GM12873 (cell line): ENCODE measurements around the gene MAPT.

Source experiments
- TF ChIP-seq, protein P1 (sequence below): IDR thresholded peaks from 2 replicates; pipeline ENCODE4 v1.5.1; 2012; ENCODE audit warnings: low read depth, mild to moderate bottlenecking, moderate library complexity, low read length, control low read depth; ENCODE audit not compliant: insufficient read depth; ENCODE audit errors: missing control alignments

Gene MAPT

DNA sequence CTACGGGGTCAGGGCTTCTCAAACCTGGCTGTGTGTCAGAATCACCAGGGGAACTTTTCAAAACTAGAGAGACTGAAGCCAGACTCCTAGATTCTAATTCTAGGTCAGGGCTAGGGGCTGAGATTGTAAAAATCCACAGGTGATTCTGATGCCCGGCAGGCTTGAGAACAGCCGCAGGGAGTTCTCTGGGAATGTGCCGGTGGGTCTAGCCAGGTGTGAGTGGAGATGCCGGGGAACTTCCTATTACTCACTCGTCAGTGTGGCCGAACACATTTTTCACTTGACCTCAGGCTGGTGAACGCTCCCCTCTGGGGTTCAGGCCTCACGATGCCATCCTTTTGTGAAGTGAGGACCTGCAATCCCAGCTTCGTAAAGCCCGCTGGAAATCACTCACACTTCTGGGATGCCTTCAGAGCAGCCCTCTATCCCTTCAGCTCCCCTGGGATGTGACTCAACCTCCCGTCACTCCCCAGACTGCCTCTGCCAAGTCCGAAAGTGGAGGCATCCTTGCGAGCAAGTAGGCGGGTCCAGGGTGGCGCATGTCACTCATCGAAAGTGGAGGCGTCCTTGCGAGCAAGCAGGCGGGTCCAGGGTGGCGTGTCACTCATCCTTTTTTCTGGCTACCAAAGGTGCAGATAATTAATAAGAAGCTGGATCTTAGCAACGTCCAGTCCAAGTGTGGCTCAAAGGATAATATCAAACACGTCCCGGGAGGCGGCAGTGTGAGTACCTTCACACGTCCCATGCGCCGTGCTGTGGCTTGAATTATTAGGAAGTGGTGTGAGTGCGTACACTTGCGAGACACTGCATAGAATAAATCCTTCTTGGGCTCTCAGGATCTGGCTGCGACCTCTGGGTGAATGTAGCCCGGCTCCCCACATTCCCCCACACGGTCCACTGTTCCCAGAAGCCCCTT, 115.6 kb downstream of the MAPT start:
- TF ChIP-seq, protein P1, sequence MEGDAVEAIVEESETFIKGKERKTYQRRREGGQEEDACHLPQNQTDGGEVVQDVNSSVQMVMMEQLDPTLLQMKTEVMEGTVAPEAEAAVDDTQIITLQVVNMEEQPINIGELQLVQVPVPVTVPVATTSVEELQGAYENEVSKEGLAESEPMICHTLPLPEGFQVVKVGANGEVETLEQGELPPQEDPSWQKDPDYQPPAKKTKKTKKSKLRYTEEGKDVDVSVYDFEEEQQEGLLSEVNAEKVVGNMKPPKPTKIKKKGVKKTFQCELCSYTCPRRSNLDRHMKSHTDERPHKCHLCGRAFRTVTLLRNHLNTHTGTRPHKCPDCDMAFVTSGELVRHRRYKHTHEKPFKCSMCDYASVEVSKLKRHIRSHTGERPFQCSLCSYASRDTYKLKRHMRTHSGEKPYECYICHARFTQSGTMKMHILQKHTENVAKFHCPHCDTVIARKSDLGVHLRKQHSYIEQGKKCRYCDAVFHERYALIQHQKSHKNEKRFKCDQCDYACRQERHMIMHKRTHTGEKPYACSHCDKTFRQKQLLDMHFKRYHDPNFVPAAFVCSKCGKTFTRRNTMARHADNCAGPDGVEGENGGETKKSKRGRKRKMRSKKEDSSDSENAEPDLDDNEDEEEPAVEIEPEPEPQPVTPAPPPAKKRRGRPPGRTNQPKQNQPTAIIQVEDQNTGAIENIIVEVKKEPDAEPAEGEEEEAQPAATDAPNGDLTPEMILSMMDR = no peak

DNA sequence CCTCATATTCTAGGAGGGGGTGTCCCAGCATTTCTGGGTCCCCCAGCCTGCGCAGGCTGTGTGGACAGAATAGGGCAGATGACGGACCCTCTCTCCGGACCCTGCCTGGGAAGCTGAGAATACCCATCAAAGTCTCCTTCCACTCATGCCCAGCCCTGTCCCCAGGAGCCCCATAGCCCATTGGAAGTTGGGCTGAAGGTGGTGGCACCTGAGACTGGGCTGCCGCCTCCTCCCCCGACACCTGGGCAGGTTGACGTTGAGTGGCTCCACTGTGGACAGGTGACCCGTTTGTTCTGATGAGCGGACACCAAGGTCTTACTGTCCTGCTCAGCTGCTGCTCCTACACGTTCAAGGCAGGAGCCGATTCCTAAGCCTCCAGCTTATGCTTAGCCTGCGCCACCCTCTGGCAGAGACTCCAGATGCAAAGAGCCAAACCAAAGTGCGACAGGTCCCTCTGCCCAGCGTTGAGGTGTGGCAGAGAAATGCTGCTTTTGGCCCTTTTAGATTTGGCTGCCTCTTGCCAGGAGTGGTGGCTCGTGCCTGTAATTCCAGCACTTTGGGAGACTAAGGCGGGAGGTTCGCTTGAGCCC, 116.3 kb downstream of the MAPT start:
- TF ChIP-seq, protein P1 = no peak

DNA sequence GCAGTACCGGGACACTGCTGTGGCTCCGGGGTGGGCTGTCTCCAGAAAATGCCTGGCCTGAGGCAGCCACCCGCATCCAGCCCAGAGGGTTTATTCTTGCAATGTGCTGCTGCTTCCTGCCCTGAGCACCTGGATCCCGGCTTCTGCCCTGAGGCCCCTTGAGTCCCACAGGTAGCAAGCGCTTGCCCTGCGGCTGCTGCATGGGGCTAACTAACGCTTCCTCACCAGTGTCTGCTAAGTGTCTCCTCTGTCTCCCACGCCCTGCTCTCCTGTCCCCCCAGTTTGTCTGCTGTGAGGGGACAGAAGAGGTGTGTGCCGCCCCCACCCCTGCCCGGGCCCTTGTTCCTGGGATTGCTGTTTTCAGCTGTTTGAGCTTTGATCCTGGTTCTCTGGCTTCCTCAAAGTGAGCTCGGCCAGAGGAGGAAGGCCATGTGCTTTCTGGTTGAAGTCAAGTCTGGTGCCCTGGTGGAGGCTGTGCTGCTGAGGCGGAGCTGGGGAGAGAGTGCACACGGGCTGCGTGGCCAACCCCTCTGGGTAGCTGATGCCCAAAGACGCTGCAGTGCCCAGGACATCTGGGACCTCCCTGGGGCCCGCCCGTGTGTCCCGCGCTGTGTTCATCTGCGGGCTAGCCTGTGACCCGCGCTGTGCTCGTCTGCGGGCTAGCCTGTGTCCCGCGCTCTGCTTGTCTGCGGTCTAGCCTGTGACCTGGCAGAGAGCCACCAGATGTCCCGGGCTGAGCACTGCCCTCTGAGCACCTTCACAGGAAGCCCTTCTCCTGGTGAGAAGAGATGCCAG, 117.6 kb downstream of the MAPT start:
- TF ChIP-seq, protein P1 = no peak

DNA sequence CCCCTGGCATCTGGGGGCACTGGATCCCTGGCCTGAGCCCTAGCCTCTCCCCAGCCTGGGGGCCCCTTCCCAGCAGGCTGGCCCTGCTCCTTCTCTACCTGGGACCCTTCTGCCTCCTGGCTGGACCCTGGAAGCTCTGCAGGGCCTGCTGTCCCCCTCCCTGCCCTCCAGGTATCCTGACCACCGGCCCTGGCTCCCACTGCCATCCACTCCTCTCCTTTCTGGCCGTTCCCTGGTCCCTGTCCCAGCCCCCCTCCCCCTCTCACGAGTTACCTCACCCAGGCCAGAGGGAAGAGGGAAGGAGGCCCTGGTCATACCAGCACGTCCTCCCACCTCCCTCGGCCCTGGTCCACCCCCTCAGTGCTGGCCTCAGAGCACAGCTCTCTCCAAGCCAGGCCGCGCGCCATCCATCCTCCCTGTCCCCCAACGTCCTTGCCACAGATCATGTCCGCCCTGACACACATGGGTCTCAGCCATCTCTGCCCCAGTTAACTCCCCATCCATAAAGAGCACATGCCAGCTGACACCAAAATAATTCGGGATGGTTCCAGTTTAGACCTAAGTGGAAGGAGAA, 118.2 kb downstream of the MAPT start:
- TF ChIP-seq, protein P1 = no peak

DNA sequence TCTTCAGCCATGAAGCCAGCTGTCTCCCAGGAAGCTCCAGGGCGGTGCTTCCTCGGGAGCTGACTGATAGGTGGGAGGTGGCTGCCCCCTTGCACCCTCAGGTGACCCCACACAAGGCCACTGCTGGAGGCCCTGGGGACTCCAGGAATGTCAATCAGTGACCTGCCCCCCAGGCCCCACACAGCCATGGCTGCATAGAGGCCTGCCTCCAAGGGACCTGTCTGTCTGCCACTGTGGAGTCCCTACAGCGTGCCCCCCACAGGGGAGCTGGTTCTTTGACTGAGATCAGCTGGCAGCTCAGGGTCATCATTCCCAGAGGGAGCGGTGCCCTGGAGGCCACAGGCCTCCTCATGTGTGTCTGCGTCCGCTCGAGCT, 118.8 kb downstream of the MAPT start:
- TF ChIP-seq, protein P1 = no peak

DNA sequence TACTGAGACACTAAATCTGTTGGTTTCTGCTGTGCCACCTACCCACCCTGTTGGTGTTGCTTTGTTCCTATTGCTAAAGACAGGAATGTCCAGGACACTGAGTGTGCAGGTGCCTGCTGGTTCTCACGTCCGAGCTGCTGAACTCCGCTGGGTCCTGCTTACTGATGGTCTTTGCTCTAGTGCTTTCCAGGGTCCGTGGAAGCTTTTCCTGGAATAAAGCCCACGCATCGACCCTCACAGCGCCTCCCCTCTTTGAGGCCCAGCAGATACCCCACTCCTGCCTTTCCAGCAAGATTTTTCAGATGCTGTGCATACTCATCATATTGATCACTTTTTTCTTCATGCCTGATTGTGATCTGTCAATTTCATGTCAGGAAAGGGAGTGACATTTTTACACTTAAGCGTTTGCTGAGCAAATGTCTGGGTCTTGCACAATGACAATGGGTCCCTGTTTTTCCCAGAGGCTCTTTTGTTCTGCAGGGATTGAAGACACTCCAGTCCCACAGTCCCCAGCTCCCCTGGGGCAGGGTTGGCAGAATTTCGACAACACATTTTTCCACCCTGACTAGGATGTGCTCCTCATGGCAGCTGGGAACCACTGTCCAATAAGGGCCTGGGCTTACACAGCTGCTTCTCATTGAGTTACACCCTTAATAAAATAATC, 119.3 kb downstream of the MAPT start:
- TF ChIP-seq, protein P1 = no peak
